ENCODE measurements around the gene TNFRSF19.

DNA sequence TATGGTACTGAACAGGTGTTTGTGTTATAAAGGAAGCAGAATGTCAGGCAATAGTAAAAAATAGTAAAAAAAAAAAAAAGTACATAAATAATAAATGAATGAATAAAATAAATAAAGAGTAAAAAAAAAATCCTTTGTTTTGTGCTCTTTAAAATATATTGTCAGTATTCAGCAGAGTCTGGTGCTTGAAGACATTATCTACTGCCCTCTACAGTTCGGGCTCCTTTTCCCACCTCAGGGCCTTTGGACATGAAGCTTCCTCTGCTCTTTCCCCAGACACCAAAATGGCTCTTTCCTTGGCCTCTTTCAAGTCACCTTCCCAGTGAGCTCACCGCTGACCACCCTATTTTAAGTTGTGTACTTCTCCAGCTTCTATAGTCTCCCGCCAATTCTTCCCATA is 137.5 kb downstream of the TNFRSF19 start:
- TF ChIP-seq, protein P1, sequence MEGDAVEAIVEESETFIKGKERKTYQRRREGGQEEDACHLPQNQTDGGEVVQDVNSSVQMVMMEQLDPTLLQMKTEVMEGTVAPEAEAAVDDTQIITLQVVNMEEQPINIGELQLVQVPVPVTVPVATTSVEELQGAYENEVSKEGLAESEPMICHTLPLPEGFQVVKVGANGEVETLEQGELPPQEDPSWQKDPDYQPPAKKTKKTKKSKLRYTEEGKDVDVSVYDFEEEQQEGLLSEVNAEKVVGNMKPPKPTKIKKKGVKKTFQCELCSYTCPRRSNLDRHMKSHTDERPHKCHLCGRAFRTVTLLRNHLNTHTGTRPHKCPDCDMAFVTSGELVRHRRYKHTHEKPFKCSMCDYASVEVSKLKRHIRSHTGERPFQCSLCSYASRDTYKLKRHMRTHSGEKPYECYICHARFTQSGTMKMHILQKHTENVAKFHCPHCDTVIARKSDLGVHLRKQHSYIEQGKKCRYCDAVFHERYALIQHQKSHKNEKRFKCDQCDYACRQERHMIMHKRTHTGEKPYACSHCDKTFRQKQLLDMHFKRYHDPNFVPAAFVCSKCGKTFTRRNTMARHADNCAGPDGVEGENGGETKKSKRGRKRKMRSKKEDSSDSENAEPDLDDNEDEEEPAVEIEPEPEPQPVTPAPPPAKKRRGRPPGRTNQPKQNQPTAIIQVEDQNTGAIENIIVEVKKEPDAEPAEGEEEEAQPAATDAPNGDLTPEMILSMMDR (IDR thresholded peaks at IDR 0.05; ENCODE audit: low read depth, low read length), result peak; percentile 35
- TF ChIP-seq POLR2A (IDR thresholded peaks at IDR 0.05; ENCODE audit: extremely low read depth, insufficient read length) (no peak), MYC (IDR thresholded peaks at IDR 0.05; ENCODE audit: low read depth, low read length) (no peak)
- TF ChIP-seq, protein P2, sequence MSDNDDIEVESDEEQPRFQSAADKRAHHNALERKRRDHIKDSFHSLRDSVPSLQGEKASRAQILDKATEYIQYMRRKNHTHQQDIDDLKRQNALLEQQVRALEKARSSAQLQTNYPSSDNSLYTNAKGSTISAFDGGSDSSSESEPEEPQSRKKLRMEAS (IDR thresholded peaks at IDR 0.05; ENCODE audit: low read depth, low read length), result no peak
